HG03280 (cell line): ENCODE results near the gene ENTHD1.
"Not testable (repeated sequence)": the region's sequence is repeated elsewhere in the genome, so short reads cannot be mapped to it uniquely, and the experiment has no call there.

Experiments
- ATAC-seq: cut with Tn5 transposase; IDR thresholded peaks from one replicate; pipeline ENCODE4 v1.9.1; 2021; ENCODE audit warnings: mild to moderate bottlenecking, moderate library complexity; ENCODE audit not compliant: unreplicated experiment

Gene ENTHD1

GRCh38 chr22:39735776-39736175 lies 157.8 kb downstream of the ENTHD1 start:
- no peak for ATAC-seq

GRCh38 chr22:39734866-39735265 lies 158.7 kb downstream of the ENTHD1 start:
- no peak for ATAC-seq

- not testable (repeated sequence) for ATAC-seq
Observed at GRCh38 chr22:39734046-39734445, 159.5 kb downstream of the ENTHD1 start.

GRCh38 chr22:39733191-39733590 lies 160.4 kb downstream of the ENTHD1 start:
- ATAC-seq, result no peak

- ATAC-seq, result no peak
Observed at GRCh38 chr22:39732625-39733024, 160.9 kb downstream of the ENTHD1 start.

- ATAC-seq, result no peak
Observed at GRCh38 chr22:39731881-39732555, 161.5 kb downstream of the ENTHD1 start.

GRCh38 chr22:39731481-39731880 lies 162.1 kb downstream of the ENTHD1 start:
- ATAC-seq, result no peak

- ATAC-seq, result no peak
Observed at GRCh38 chr22:39729141-39729934, 164.2 kb downstream of the ENTHD1 start.

GRCh38 chr22:39728236-39728860 lies 165.2 kb downstream of the ENTHD1 start:
- ATAC-seq, result no peak

- no peak for ATAC-seq
Observed at GRCh38 chr22:39727541-39727940, 166.0 kb downstream of the ENTHD1 start.

GRCh38 chr22:39725351-39726035 lies 168.1 kb downstream of the ENTHD1 start:
- no peak for ATAC-seq

GRCh38 chr22:39724857-39725256 lies 168.7 kb downstream of the ENTHD1 start:
- no peak for ATAC-seq

GRCh38 chr22:39724390-39724789 lies 169.2 kb downstream of the ENTHD1 start:
- ATAC-seq, result no peak

- ATAC-seq, result no peak
Observed at GRCh38 chr22:39723899-39724351, 169.6 kb downstream of the ENTHD1 start.

GRCh38 chr22:39723463-39723862 lies 170.1 kb downstream of the ENTHD1 start:
- ATAC-seq, result no peak

- ATAC-seq, result no peak
Observed at GRCh38 chr22:39722501-39722900, 171.1 kb downstream of the ENTHD1 start.

- ATAC-seq, result no peak
Observed at GRCh38 chr22:39722032-39722325, 171.6 kb downstream of the ENTHD1 start.

GRCh38 chr22:39721206-39722031 lies 172.1 kb downstream of the ENTHD1 start:
- ATAC-seq, result no peak

- no peak for ATAC-seq
Observed at GRCh38 chr22:39719559-39720450, 173.8 kb downstream of the ENTHD1 start.
